Endothelial cell of umbilical vein (primary cell): ENCODE data around the gene PRLR. TPM values are rescaled to one million over a fixed set of nuclear protein-coding genes. Genes with fewer than 3 reads are reported as not detected.

Source experiments
- BruUV-seq: library from RNA; stranded (reverse); fragments of 400-500 nt; replicated peaks from 2 replicates; lab custom pipeline; 2021; lab: Mats Ljungman, UMichigan
- CTCF ChIA-PET: fragments of 300-600, 350-600 bp; sonication (Branson Sonifier 250); formaldehyde crosslinking; loops from one replicate; lab custom pipeline; 2021; ENCODE audit warnings: antibody characterized with exemption, inconsistent platforms; lab: Charles Lee
- POLR2A ChIA-PET: fragments of 300-600, 350-600 bp; sonication (Branson Sonifier 250); formaldehyde crosslinking; loops from one replicate; lab custom pipeline; 2021; ENCODE audit warnings: antibody characterized with exemption, inconsistent platforms; lab: Charles Lee
- DNase-seq: peaks from one replicate; pipeline ENCODE4 v3.0.0-alpha.2; 2011; ENCODE audit warnings: low read depth, low spot score
- FAIRE-seq: peaks from 2 replicates; lab custom pipeline; 2011; peaks lifted over from hg19 to GRCh38; lab: Jason Lieb, UNC
- H2AFZ ChIP-seq: 2 replicates; pipeline ENCODE4 v1.6.0; 2012; ENCODE audit warnings: low read depth, low read length, control low read depth, inconsistent platforms
- H3K27ac ChIP-seq: 2 replicates; pipeline ENCODE4 v1.5.1; 2011; ENCODE audit warnings: low read depth, mild to moderate bottlenecking, control low read depth, low read length, moderate library complexity; ENCODE audit not compliant: insufficient read depth
- H3K27me3 ChIP-seq, 2 experiments: 2 replicates each; pipeline versions ENCODE4 v1.6.0 to v1.6.1; 2011; ENCODE audit warnings: low read length in 2 of 2, mixed read lengths in 1 of 2; ENCODE audit not compliant: control insufficient read depth in 2 of 2, insufficient read depth in 2 of 2
- H3K36me3 ChIP-seq, 2 experiments: 2 replicates in 1 of 2; 3 replicates in 1 of 2; pipeline ENCODE4 v1.5.1; 2011; ENCODE audit warnings: low read length in 2 of 2, mild to moderate bottlenecking in 1 of 2, moderate library complexity in 1 of 2; ENCODE audit not compliant: control insufficient read depth in 2 of 2, insufficient read depth in 2 of 2; ENCODE audit errors: extremely low read depth in 1 of 2
- H3K4me1 ChIP-seq: 3 replicates; pipeline ENCODE4 v1.5.1; 2011; ENCODE audit warnings: mild to moderate bottlenecking, low read length; ENCODE audit not compliant: control insufficient read depth, insufficient read depth; ENCODE audit errors: extremely low read depth
- H3K4me2 ChIP-seq: 2 replicates; pipeline ENCODE4 v1.6.1; 2011; ENCODE audit warnings: low read length, control low read depth, mixed read lengths; ENCODE audit not compliant: insufficient read depth
- H3K4me3 ChIP-seq, 3 experiments: fragments of 200-600 bp in 1 of 3; sonication (generic), shearing (Covaris generic) in 1 of 3; replicated peaks in 1 of 3; 2 replicates each; pipeline ENCODE4 v1.5.1; 2011 to 2016; ENCODE audit warnings: control low read depth in 3 of 3, low read length in 3 of 3, mild to moderate bottlenecking in 2 of 3, inconsistent platforms in 1 of 3, low read depth in 1 of 3, moderate library complexity in 1 of 3; ENCODE audit not compliant: insufficient read depth in 1 of 3
- H3K79me2 ChIP-seq: 2 replicates; pipeline ENCODE4 v1.6.0; 2012; ENCODE audit warnings: low read length, inconsistent platforms; ENCODE audit not compliant: control insufficient read depth, insufficient read depth
- H3K9ac ChIP-seq: replicated peaks from 2 replicates; pipeline ENCODE3; 2011; ENCODE audit warnings: low read length, control low read depth; ENCODE audit not compliant: insufficient read depth; ENCODE audit errors: extremely low read depth
- H3K9me1 ChIP-seq: replicated peaks from 3 replicates; pipeline ENCODE4 v1.6.0; 2011; ENCODE audit warnings: mild to moderate bottlenecking, low read length; ENCODE audit not compliant: control insufficient read depth, insufficient read depth; ENCODE audit errors: extremely low read depth
- H3K9me3 ChIP-seq: replicated peaks from 2 replicates; pipeline ENCODE4 v1.5.1; 2012; ENCODE audit warnings: low read length, inconsistent platforms; ENCODE audit not compliant: control insufficient read depth, insufficient read depth
- H4K20me1 ChIP-seq: replicated peaks from 2 replicates; pipeline ENCODE3; 2011; ENCODE audit warnings: mild to moderate bottlenecking, low read length; ENCODE audit not compliant: control insufficient read depth, insufficient read depth; ENCODE audit errors: extremely low read depth
- EZH2 ChIP-seq: IDR thresholded peaks from 2 replicates; pipeline ENCODE4 v1.6.1; 2012; ENCODE audit warnings: borderline replicate concordance, low read depth, mild to moderate bottlenecking, moderate library complexity, low read length, inconsistent platforms; ENCODE audit not compliant: severe bottlenecking
- FOS ChIP-seq: IDR thresholded peaks from 2 replicates; pipeline ENCODE4 v1.6.1; 2011; ENCODE audit warnings: mild to moderate bottlenecking, low read length, moderate library complexity, borderline replicate concordance; ENCODE audit not compliant: insufficient read depth
- GATA2 ChIP-seq: IDR thresholded peaks from 2 replicates; pipeline ENCODE4 v1.7.0; 2011; ENCODE audit warnings: low read depth, mild to moderate bottlenecking, moderate library complexity, mixed read lengths, low read length; ENCODE audit not compliant: insufficient read length, insufficient read depth
- JUN ChIP-seq: IDR thresholded peaks from 2 replicates; pipeline ENCODE4 v1.6.1; 2011; ENCODE audit warnings: borderline replicate concordance, low read depth; ENCODE audit not compliant: insufficient read length, insufficient read depth
- MYC ChIP-seq: IDR thresholded peaks from one replicate; pipeline ENCODE4 v1.6.1; 2011; ENCODE audit warnings: mild to moderate bottlenecking, low read depth, low read length
- POLR2A ChIP-seq: IDR thresholded peaks from 2 replicates; pipeline ENCODE4 v1.6.1; 2012; ENCODE audit warnings: low read depth, mild to moderate bottlenecking, control low read depth, low read length
- POLR2AphosphoS5 ChIP-seq: IDR thresholded peaks from 2 replicates; pipeline ENCODE4 v1.6.1; 2012; ENCODE audit warnings: low read depth, mild to moderate bottlenecking, control low read depth, low read length, moderate library complexity; ENCODE audit not compliant: insufficient read depth
- dilution Hi-C: fragments of 300-500 bp; cut with MboI; formaldehyde crosslinking; loops from one replicate; pipeline ENCODE4 v1.15.0; 2019; ENCODE audit warnings: low sequenced_read_pairs; ENCODE audit not compliant: extremely low pct_ligation_motif_present
- intact Hi-C: fragments of 100-400 bp; cut with micrococcal nuclease; formaldehyde crosslinking; loops from one replicate; pipeline ENCODE4 v1.10.0; 2022
- polyA plus RNA-seq, 4 experiments: library from polyadenylated mRNA; depleted of rRNA in 3 of 4; stranded (reverse) in 3 of 4; unstranded in 1 of 4; fragments of >200 nt; gene quantifications; 2 replicates each; pipeline versions ENCODE4 v1.2.1 to v1.2.3, GENCODE V29; 2011 to 2012; ENCODE audit warnings: missing spikeins in 1 of 4
- total RNA-seq: library from RNA; stranded (reverse); gene quantifications from 2 replicates; pipeline ENCODE4 v1.2.3, GENCODE V29; 2021
- TF ChIP-seq, protein P1 (sequence below): IDR thresholded peaks from 2 replicates; pipeline ENCODE4 v1.6.1; 2011; ENCODE audit not compliant: insufficient read depth, insufficient read length
- TF ChIP-seq, protein P2 (sequence below), 2 donors: IDR thresholded peaks; 1 replicate in 1 of 2; 2 replicates in 1 of 2; pipeline ENCODE4 v1.5.1; 2011; ENCODE audit warnings: low read length in 2 of 2, mild to moderate bottlenecking in 2 of 2, moderate library complexity in 2 of 2, control low read depth in 1 of 2, inconsistent platforms in 1 of 2, low read depth in 1 of 2; ENCODE audit not compliant: insufficient read depth in 1 of 2; ENCODE audit errors: extremely low read depth in 1 of 2

Gene PRLR
- total and polyA plus RNA-seq, 2 donors (not counting 3 experiments of a cell fraction or from before 2014, with no cell fraction given), result not detected

DNA sequence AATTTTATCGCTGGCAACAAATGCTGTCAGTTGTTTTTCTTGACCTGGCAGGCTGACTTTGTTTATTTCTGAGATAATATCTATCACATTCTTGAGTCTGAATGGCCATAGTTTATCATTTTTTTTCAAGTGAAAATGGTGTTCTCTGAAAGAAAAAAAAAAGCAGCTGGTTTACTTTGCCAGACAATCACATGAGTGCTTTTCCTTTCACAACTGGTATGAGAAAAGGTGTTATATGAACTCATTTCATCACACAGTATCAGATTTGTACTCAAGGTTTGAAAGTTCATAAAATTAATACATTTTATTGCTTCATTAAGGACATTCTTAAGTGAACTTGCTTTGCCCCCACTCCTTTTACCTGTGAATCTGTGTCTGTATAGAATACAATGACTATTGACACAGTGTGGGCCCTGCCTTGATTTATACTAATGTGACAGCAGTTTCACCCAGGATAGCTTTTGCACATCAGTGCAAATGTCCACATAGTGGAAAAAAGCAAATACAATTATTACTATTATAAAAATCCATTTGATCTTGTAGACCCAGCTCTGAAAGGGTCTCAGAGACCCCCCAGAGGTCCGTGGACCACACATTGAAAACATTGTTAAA is 33.1 kb upstream of the PRLR start:
- intact Hi-C loops, result no loop called here
- Histone ChIP-seq H3K4me1 (no peaks in the 10 kb centered on the region), H3K36me3 (no peaks in the 10 kb centered on the region), H3K9me3 (no peaks in the 10 kb centered on the region), H3K4me2 (no peak overlapping the region), H3K27ac (no peak overlapping the region), H3K79me2 (no peaks in the 10 kb centered on the region), H3K27me3 (no peaks in the 10 kb centered on the region), H3K9ac (no peak overlapping the region), H3K9me1 (no peaks in the 10 kb centered on the region), H4K20me1 (no peaks in the 10 kb centered on the region), H3K4me3 (no peak overlapping the region), H2AFZ (no peak overlapping the region)
- CTCF ChIA-PET, result no interaction called here
- dilution Hi-C loops, result no loop called here
- no peak for DNase-seq
- FAIRE-seq, result no peak
- TF ChIP-seq POLR2A (no peak), MYC (no peak), GATA2 (no peak), POLR2AphosphoS5 (no peak), JUN (no peak), FOS (no peak), EZH2 (no peak)
- TF ChIP-seq, protein P1, sequence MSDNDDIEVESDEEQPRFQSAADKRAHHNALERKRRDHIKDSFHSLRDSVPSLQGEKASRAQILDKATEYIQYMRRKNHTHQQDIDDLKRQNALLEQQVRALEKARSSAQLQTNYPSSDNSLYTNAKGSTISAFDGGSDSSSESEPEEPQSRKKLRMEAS, result no peak
- TF ChIP-seq, protein P2, sequence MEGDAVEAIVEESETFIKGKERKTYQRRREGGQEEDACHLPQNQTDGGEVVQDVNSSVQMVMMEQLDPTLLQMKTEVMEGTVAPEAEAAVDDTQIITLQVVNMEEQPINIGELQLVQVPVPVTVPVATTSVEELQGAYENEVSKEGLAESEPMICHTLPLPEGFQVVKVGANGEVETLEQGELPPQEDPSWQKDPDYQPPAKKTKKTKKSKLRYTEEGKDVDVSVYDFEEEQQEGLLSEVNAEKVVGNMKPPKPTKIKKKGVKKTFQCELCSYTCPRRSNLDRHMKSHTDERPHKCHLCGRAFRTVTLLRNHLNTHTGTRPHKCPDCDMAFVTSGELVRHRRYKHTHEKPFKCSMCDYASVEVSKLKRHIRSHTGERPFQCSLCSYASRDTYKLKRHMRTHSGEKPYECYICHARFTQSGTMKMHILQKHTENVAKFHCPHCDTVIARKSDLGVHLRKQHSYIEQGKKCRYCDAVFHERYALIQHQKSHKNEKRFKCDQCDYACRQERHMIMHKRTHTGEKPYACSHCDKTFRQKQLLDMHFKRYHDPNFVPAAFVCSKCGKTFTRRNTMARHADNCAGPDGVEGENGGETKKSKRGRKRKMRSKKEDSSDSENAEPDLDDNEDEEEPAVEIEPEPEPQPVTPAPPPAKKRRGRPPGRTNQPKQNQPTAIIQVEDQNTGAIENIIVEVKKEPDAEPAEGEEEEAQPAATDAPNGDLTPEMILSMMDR (IDR thresholded peaks at IDR 0.05; ENCODE audit: extremely low read depth in 1 of 2, insufficient read depth in 1 of 2, low read depth in 1 of 2, low read length in 2 of 2), result no peak
- BruUV-seq, result no TSS peak
- POLR2A ChIA-PET, result no interaction called here
